GM19397 (cell line): Measurements from ENCODE around the gene IFI27L1.

Experiments used
- ATAC-seq: cut with Tn5 transposase; IDR thresholded peaks from one replicate; pipeline ENCODE4 v1.9.1; 2021; ENCODE audit warnings: mild to moderate bottlenecking, moderate library complexity; ENCODE audit not compliant: unreplicated experiment

Gene IFI27L1

GRCh38 chr14:94077823-94078222 lies 3.3 kb upstream of the IFI27L1 start:
- ATAC-seq = no peak

- no peak for ATAC-seq
These were observed 1.1 kb upstream of the IFI27L1 start for GRCh38 chr14:94079891-94080620.

GRCh38 chr14:94081386-94081820 lies 293 bp downstream of the IFI27L1 start:
- ATAC-seq = peak; percentile 17

- no peak for ATAC-seq
These were observed 6.8 kb downstream of the IFI27L1 start for GRCh38 chr14:94087891-94088290.

GRCh38 chr14:94088516-94088915 lies 7.4 kb downstream of the IFI27L1 start:
- ATAC-seq = no peak

GRCh38 chr14:94089479-94089878 lies 8.4 kb downstream of the IFI27L1 start:
- ATAC-seq = no peak

GRCh38 chr14:94093418-94093817 lies 12.3 kb downstream of the IFI27L1 start:
- ATAC-seq = no peak

- ATAC-seq = no peak
These were observed 16.0 kb downstream of the IFI27L1 start for GRCh38 chr14:94097091-94097490.

GRCh38 chr14:94098326-94098992 lies 17.3 kb downstream of the IFI27L1 start:
- no peak for ATAC-seq

- no peak for ATAC-seq
These were observed 17.9 kb downstream of the IFI27L1 start for GRCh38 chr14:94099006-94099405.

- ATAC-seq = no peak
These were observed 19.7 kb downstream of the IFI27L1 start for GRCh38 chr14:94100847-94101246.

GRCh38 chr14:94101748-94102147 lies 20.6 kb downstream of the IFI27L1 start:
- ATAC-seq = no peak

GRCh38 chr14:94102768-94103482 lies 21.8 kb downstream of the IFI27L1 start:
- ATAC-seq = no peak

- no peak for ATAC-seq
These were observed 22.5 kb downstream of the IFI27L1 start for GRCh38 chr14:94103554-94104150.

- ATAC-seq = no peak
These were observed 23.6 kb downstream of the IFI27L1 start for GRCh38 chr14:94104731-94105130.

GRCh38 chr14:94109915-94110250 lies 28.8 kb downstream of the IFI27L1 start:
- no peak for ATAC-seq

- ATAC-seq = no peak
These were observed 29.6 kb downstream of the IFI27L1 start, which contains the start of gene IFI27 for GRCh38 chr14:94110552-94111181. IFI27 (plus strand) TSS chr14:94110736.

GRCh38 chr14:94111276-94112095 lies 30.4 kb downstream of the IFI27L1 start:
- no peak for ATAC-seq

GRCh38 chr14:94112513-94113063 lies 31.5 kb downstream of the IFI27L1 start:
- ATAC-seq = no peak

GRCh38 chr14:94113073-94113472 lies 32.0 kb downstream of the IFI27L1 start:
- ATAC-seq = no peak
